ENCODE results near the gene NRXN3.

DNA sequence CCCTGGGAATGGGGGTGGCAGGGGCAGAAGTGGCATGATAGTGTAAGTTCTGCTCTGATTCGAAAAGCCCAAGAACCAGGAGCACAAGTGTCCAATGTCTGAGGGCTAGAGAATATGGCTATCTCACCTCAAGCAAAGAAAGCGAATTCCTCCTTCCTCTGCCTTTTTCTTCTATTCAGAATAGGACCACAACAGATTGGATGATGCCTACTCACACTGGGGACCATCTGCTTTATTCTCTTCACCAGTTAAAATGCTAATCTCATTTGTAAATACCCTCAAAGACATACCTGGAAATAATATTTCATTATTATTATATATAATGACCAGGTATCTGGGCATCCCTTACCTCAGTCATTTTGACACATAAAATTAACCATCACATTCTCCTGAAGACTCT, 808.7 kb downstream of the NRXN3 start:
- TF ChIP-seq, protein P1, sequence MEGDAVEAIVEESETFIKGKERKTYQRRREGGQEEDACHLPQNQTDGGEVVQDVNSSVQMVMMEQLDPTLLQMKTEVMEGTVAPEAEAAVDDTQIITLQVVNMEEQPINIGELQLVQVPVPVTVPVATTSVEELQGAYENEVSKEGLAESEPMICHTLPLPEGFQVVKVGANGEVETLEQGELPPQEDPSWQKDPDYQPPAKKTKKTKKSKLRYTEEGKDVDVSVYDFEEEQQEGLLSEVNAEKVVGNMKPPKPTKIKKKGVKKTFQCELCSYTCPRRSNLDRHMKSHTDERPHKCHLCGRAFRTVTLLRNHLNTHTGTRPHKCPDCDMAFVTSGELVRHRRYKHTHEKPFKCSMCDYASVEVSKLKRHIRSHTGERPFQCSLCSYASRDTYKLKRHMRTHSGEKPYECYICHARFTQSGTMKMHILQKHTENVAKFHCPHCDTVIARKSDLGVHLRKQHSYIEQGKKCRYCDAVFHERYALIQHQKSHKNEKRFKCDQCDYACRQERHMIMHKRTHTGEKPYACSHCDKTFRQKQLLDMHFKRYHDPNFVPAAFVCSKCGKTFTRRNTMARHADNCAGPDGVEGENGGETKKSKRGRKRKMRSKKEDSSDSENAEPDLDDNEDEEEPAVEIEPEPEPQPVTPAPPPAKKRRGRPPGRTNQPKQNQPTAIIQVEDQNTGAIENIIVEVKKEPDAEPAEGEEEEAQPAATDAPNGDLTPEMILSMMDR (conservative IDR thresholded peaks at IDR 0.05; ENCODE audit: low read length) = no peak
- no peak for TF ChIP-seq EZH2phosphoT487 (IDR thresholded peaks at IDR 0.05; ENCODE audit: borderline replicate concordance, low read depth, low read length)
